Spleen (tissue), 7 donors: ENCODE results near the gene SRRM1.
"Not testable (repeated sequence)": the region's sequence is repeated elsewhere in the genome, so short reads cannot be mapped to it uniquely, and the experiment has no call there.

Source experiments
- POLR2A ChIP-seq, 3 donors: fragments of 450-650 bp; IDR thresholded peaks; one replicate each; pipeline ENCODE4 v1.5.1; 2017; ENCODE audit warnings: antibody characterized with exemption in 3 of 3, mild to moderate bottlenecking in 1 of 3
- TF ChIP-seq, protein P1 (sequence below), 11 experiments: fragments of 200-600 bp in 7 of 11; fragments of 450-650 bp in 4 of 11; sonication (generic) in 4 of 11; IDR thresholded peaks in 8 of 11; conservative IDR thresholded peaks in 3 of 11; 1 replicate in 7 of 11; 2 replicates in 4 of 11; pipeline versions ENCODE4 v1.4.0 to v1.8.0; 2016 to 2021; ENCODE audit warnings: antibody characterized with exemption in 11 of 11, inconsistent platforms in 4 of 11, mild to moderate bottlenecking in 1 of 11
- donor health status: DM: no; HTN: no; CAD: no; lungs with moderate emphysema.
- donor health status: DM: no; HTN: no; CAD: no.
- donor health status: DM: no; HTN: no; CAD: no.

DNA sequence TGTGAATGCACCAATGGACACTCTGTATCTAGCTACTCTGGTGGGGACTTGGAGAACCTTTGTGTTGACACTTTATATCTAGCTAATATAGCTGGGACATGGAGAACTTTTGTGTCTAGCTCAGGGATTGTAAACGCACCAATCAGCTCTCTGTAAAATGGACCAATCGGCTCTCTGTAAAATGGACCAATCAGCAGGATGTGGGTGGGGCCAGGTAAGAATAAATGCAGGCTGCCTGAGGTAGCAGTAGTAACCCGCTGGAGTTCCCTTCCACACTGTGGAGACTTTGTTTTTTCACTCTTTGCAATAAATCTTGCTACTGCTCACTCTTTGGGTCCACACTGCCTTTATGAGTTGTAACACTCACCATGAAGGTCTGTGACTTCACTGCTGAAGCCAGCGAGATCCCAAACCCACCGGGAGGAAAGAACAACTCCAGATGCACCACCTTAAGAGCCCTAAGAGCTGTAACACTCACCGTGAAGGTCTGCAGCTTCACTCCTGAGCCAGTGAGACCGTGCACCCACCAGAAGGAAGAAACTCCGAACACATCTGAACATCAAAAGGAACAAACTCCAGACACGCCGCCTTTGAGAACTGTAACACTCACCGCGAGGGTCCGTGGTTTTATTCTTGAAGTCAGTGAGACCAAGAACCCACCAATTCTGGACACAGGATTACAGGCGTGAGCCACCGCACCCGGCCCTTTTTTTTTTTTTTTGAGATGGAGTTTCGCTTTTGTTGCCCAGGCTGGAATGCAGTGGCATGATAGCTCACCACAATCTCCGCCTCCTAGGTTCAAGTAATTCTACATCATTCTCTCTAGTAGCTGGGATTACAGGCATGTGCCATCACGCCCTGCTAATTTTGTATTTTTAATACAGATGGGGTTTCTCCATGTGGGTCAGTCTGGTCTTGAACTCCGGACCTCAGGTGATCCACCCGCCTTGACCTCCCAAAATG, 79.3 kb downstream of the SRRM1 start:
- TF ChIP-seq, protein P1, sequence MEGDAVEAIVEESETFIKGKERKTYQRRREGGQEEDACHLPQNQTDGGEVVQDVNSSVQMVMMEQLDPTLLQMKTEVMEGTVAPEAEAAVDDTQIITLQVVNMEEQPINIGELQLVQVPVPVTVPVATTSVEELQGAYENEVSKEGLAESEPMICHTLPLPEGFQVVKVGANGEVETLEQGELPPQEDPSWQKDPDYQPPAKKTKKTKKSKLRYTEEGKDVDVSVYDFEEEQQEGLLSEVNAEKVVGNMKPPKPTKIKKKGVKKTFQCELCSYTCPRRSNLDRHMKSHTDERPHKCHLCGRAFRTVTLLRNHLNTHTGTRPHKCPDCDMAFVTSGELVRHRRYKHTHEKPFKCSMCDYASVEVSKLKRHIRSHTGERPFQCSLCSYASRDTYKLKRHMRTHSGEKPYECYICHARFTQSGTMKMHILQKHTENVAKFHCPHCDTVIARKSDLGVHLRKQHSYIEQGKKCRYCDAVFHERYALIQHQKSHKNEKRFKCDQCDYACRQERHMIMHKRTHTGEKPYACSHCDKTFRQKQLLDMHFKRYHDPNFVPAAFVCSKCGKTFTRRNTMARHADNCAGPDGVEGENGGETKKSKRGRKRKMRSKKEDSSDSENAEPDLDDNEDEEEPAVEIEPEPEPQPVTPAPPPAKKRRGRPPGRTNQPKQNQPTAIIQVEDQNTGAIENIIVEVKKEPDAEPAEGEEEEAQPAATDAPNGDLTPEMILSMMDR (IDR thresholded peaks at IDR 0.05 in 8 of 11, conservative IDR thresholded peaks at IDR 0.05 in 3 of 11), result not testable (repeated sequence)
- TF ChIP-seq POLR2A (IDR thresholded peaks at IDR 0.05), result not testable (repeated sequence)
